ENCODE results near the gene EIF6.
"Not testable (repeated sequence)": the region's sequence is repeated elsewhere in the genome, so short reads cannot be mapped to it uniquely, and the experiment has no call there.

EIF6 gene

DNA sequence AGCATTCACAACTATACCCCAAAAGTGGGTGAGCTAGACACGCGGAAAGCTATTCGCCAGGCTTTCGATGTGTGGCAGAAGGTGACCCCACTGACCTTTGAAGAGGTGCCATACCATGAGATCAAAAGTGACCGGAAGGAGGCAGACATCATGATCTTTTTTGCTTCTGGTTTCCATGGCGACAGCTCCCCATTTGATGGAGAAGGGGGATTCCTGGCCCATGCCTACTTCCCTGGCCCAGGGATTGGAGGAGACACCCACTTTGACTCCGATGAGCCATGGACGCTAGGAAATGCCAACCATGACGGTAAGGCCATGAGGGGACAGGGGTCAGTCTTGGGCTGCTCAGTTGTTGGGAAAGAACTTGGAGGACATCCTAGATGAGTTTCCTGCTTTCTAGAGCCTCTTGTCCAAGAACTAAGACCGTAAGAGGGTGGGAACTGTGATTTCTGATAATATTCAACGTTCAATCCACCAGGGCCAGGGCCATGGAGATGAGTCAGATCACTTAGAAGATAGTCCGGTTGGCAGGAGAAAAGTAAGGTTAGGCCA, 30.0 kb downstream of the EIF6 start:
- no peak for DNase-seq (ENCODE audit: low read depth)

- DNase-seq (ENCODE audit: low read depth), result no peak
These were observed 31.6 kb downstream of the EIF6 start for GRCh38 chr20:35253010-35253409.

- not testable (repeated sequence) for DNase-seq (ENCODE audit: low read depth)
These were observed 32.0 kb downstream of the EIF6 start for GRCh38 chr20:35252598-35252997.

- no peak for DNase-seq (ENCODE audit: low read depth)
These were observed 32.5 kb downstream of the EIF6 start for GRCh38 chr20:35252037-35252461.

DNA sequence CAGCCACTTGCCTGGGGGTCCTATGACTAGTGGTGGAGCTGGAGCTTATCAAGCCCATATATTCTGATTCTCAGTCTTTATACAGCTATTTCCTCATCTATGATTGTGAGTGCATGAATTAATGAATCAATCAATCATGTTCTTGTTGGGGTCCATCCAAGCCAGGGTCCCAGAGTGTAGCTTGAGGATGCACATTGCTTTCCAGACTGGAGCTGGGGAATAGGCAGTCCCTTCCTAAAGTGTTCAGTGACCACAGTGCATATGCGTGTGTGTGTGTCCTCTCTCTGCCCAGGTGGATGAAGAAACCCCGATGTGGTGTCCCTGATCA, 33.0 kb downstream of the EIF6 start:
- DNase-seq (ENCODE audit: low read depth), result no peak

DNA sequence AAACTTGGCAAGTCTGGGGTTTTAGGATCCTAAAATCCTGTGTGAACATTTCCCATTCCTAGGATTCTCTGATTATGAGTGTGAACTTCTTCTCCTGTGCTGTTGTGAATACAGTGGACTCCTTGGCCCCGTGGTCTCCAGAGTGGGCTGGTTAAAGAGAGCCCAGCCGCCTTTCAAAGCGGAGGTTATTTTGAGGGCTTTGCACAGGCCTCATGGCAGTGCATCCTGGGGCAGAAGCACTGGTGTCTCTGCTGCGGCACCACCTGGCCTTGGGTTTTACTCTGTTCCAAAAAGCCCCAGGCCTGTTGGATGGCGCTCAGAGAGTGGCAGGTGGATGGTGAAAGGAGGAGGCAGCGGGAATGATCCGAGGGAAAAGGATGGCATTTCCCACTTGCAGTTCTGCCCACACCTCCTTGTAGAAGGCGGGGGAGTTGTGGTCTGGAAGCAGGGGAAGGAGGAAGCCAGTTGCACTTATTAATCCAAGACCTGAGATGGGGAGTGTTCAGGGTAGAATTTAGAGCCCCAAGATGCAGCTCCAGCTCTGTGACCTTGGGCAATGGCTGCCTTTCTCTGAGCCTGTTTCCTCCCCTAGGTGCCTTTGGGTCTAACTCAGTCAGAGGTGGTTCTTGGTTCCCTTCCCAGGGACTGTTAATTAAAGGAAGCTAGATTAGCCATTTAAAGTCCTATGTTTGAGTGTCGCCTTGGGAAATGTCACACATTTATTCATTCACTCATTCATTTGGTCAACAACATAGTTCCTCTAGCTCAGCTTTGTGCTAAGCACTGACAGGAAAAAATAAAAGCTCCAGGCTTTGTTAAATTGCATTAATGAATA, 35.7 kb downstream of the EIF6 start:
- DNase-seq (ENCODE audit: low read depth), result no peak

DNA sequence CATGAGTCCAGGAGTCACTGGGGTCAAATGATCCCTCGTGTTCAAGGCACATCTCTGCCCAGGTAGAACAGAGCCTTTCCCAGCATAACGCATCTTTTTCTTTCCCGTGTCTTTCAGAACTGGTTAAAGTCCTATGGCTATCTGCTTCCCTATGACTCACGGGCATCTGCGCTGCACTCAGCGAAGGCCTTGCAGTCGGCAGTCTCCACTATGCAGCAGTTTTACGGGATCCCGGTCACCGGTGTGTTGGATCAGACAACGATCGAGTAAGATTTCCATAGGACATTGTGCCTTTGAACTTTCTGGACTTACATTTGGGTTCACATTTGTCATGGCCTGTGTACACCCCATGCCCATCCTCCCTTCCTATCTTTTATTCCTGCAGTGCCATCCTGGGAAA, 37.8 kb downstream of the EIF6 start:
- no peak for DNase-seq (ENCODE audit: low read depth)

DNA sequence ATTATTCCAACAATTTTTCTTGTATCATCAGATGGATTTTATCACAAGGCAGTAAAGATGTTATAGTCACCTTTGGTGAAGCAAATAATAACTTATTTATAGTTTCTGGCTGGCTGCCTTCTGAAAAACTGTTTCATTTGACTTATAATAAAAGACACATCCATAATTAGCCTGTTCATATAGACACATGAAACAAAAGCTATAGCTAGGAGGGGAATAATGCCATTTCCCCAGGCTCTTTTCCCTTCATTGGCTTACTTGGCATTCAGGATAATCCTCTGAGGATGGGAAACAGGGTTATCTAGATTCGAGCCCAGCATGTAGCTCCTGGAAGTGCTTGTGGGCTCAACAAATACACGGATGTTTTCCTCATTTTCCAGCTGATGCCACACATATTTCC, 40.6 kb downstream of the EIF6 start:
- DNase-seq (ENCODE audit: low read depth), result no peak

DNA sequence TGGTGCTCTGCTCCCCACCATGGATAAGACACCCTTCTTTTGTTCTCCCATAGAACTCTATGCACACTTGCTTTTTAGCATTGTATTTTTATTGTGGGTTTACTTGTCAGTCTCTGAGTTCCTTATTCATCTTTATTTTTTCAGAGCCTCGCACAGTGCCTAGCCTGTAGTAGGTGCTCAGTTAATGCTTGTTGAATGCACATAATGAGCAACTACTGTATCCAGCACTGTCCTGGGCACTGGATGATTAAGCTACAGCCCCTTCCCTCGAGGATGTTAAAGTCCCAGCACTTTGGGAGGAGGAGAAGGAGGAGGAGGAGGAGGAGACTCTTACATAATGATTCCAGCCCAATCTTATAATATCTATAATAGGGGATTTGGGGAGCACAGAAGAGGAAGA, 41.3 kb downstream of the EIF6 start:
- no peak for DNase-seq (ENCODE audit: low read depth)

DNA sequence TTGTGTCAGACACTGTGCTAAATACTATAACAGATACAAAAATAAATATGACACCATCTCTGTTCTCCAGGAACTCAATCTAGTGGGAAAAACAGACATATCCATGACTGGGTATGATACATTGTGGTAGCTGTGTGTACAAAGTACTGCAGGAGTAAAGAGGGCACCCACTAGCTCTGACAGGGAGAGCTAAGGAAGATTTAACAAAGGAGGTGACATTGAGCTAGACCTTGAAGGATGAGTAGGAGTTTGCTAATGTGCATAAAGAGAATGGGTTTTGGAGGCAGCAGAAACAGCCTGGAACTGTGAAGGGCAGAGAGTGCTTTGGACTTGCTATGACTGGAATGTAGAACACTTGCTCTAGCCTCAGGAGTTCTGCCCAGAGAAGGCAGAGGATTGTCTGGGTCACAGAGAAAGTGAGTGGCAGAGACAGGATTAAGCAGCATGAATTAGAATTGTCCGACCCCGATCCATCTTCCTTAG, 43.7 kb downstream of the EIF6 start:
- DNase-seq (ENCODE audit: low read depth), result no peak

- DNase-seq (ENCODE audit: low read depth), result no peak
These were observed 44.3 kb downstream of the EIF6 start for GRCh38 chr20:35240083-35240810.

DNA sequence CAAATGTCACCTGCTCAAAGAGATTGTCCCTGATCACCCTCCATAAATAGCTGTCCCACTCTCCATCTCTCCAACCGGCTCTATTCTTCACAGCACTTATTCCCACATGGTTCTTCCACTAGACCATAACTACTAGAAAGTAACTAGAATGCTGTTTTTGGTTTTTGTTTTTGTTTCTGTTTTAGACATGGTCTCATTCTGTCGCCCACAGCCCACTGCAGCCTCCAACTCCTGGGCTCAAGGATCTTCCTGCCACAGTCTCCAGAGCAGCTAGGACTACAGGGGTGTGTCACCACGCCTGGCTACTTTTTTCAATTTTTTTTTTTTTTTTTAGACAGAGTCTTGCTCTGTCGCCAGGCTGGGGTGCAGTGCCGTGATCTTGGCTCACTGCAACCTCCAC, 45.8 kb downstream of the EIF6 start:
- no peak for DNase-seq (ENCODE audit: low read depth)

GRCh38 chr20:35238170-35238569, 46.4 kb downstream of the EIF6 start:
- no peak for DNase-seq (ENCODE audit: low read depth)

GRCh38 chr20:35237486-35237885, 47.1 kb downstream of the EIF6 start:
- DNase-seq (ENCODE audit: low read depth), result no peak

DNA sequence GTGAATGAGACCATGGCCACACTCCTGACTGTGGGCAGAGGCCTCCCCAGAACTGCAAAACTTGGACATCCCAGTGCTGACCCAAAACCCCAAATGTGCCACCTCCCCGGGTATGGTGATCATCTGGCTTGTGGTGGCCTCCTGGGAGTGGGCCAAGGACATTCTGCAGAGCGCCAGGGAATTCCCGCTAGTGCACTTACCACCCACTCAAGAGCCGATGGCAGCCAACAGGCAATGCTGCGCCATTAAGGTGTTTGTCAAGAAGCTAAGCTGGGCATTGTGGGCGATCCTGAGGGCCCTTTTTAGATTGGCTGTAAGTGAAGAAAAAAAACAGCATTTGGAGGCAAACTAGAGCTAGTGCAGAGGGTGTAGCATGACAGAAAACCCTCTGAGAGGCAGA, 48.7 kb downstream of the EIF6 start:
- DNase-seq (ENCODE audit: low read depth), result no peak

DNA sequence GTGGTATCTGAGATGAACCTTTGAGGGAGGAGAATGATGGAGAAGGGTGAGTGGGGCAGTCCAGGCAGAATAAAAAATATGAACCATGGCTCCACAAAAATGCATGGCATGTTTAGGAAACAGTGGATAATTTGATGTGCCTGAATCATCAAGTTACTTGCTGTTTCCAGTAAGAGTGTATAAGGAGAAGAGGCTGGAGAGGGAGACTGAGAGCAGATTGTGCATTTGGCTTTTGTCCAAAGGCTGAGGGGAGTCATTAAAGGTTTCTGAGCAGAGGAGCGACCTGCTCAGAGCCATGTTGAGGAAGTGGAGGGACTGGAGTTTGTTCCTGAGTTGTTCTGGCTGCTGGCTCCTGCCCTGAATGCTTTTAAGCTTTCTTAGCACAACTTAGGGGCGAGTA, 52.0 kb downstream of the EIF6 start:
- no peak for DNase-seq (ENCODE audit: low read depth)

Data from activated T-helper 1 cell treated with Interleukin-2 at 50 U/mL for 16 hours (primary cell).